Pericardium fibroblast (primary cell): ENCODE results near the gene FAM117A. TPM values are rescaled to one million over a fixed set of nuclear protein-coding genes. Genes with fewer than 3 reads are reported as not detected.

Source experiments
- total RNA-seq: library from RNA; depleted of rRNA; stranded (reverse); fragments of >200 nt; gene quantifications from 2 replicates; pipeline ENCODE4 v1.2.3, GENCODE V29; 2015

The FAM117A gene
- total RNA-seq = 4.6 and 8.1 TPM in 2 replicates

GRCh38 chr17:49763735-49764558, at the start of gene FAM117A:
FAM117A (minus strand) TSS chr17:49764131; CDS start chr17:49764087, 44 bp downstream.

GRCh38 chr17:49788478-49789242, 24.7 kb upstream of the FAM117A start, which contains the start of gene KAT7:
KAT7 (plus strand) TSS chr17:49788681; CDS start chr17:49788835, 154 bp downstream.

DNA sequence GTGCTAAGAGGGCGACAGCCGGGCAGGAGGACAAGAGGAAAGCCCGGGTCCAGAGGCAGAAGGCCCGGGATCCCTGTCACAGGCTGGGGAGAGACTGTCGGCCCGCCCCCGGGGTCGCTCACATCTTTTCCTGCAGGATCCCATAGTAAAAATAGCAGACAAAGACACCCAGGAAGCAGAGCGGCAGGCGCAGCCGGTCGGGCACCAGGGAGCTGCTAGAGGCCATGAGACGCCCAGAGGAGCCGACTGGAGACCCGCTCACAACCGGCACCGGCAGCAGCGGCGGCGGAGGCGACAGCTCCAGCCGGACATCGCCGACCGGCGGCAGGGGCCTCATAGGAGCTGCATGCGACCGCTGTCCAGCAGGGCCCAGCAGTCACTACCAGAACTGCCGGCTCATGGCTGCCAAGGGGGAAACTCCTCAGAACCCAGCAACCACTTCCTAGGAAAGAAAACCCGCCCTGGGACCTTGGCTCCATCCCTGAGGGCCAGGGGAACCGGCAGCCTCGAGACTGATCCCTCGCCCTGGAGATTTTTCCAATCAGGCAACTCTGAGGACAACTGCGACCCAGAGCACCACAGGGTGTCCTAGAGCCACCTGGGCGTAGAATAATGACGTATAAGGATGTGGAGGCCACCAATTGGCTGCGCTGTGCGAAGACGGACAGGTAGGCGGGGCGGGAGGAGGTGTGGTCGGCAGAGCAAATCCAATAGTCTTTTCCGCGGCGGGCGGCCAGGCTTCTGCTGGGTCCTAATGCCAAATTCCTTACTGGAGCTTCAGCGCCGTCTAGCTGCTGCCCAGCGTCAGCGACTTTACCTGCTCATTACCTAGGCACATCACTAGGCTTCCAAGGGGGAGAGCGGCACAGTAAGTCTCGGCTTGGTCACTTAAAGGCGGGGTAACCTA, 56.1 kb downstream of the FAM117A start, which contains the start of gene SLC35B1:
SLC35B1 (minus strand) TSS at position 357 of the 907 bp plus-strand sequence; CDS start at position 226, 131 bp downstream.

GRCh38 chr17:49677933-49678847, 85.7 kb downstream of the FAM117A start, which contains the start of gene SPOP:
SPOP (minus strand) TSS chr17:49678097; CDS start chr17:49622810, 55,287 bp downstream.

Other genes starting within 250 kb of the FAM117A start
- 0.23 and 1.1 TPM in 2 replicates for gene NXPH3, start 188.3 kb downstream of the FAM117A start, total RNA-seq
- 37.0 and 42.1 TPM in 2 replicates for gene SPOP, start 86.0 kb downstream of the FAM117A start, total RNA-seq
- 23.1 and 34.4 TPM in 2 replicates for gene SLC35B1, start 56.2 kb downstream of the FAM117A start, total RNA-seq
- 14.6 and 17.5 TPM in 2 replicates for gene KAT7, start 24.6 kb upstream of the FAM117A start, total RNA-seq
- gene TAC4, start 83.9 kb upstream of the FAM117A start, total RNA-seq = not detected in 2 replicates
- gene DLX4, start 205.1 kb upstream of the FAM117A start, total RNA-seq = not detected in 2 replicates
- not detected in 2 replicates for gene DLX3, start 231.1 kb upstream of the FAM117A start, total RNA-seq